ENCODE results near the gene CCDC157. TPM values are rescaled to one million over a fixed set of nuclear protein-coding genes. Genes with fewer than 3 reads are reported as not detected.
"Not testable (repeated sequence)": the region's sequence is repeated elsewhere in the genome, so short reads cannot be mapped to it uniquely, and the experiment has no call there.

CCDC157 gene
- total RNA-seq, 1 donor from 2014 or later = 4.2 TPM

DNA sequence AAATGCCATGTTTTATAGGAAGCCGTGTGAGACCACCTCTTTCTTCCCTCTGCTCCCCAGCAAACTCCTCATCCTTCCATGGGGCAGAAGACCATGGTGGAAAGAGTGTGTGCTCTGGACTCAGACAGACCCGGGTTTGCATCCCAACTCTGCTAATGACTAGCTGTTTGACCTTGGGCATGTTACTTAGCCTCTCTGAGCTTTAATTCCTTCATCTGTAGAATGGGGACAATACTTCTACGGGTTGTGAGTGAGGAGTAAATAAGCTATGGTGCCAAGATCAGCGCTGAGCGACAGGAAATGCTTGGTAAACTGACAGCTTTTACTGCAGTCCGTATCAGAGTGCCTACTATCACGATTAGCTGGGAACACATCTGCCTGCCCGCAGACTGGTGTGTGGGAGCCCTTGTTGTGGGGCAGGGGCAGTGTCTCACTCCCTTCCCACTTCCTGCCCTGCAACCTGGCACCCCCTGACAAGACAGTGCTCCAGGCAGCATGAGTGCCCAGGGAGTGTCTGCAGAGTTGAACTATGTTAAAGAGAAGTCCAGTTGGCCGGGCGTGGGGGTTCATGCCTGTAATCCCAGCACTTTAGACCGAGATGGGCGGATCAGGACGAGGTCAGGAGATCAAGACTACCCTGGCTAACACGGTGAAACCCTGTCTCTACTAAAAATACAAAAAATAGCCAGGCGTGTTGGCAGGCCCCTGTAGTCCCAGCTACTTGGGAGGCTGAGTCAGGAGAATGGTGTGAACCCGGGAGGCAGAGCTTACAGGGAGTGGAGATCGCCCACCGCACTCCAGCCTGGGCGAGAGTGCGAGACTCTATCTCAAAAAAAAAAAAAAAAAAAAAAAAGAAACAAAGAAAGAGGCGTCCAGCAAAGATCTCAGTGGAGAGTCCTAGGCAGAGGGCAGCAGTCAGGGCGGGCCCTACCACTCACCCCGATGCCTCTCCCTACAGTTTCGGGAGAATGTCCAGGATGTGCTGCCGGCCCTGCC is 42.2 kb downstream of the CCDC157 start:
- Histone ChIP-seq H3K27me3 (no peaks in the 10 kb centered on the region), H3K4me1 (peaks cover 35% of the 10 kb centered on the region), H3K27ac (no peak overlapping the region), H3K9me3 (no peaks in the 10 kb centered on the region), H3K36me3 (no peaks in the 10 kb centered on the region), H3K4me3 (no peak overlapping the region)
- intact Hi-C loops (cut with DNase I) = no loop called here
- TF ChIP-seq, protein P1, sequence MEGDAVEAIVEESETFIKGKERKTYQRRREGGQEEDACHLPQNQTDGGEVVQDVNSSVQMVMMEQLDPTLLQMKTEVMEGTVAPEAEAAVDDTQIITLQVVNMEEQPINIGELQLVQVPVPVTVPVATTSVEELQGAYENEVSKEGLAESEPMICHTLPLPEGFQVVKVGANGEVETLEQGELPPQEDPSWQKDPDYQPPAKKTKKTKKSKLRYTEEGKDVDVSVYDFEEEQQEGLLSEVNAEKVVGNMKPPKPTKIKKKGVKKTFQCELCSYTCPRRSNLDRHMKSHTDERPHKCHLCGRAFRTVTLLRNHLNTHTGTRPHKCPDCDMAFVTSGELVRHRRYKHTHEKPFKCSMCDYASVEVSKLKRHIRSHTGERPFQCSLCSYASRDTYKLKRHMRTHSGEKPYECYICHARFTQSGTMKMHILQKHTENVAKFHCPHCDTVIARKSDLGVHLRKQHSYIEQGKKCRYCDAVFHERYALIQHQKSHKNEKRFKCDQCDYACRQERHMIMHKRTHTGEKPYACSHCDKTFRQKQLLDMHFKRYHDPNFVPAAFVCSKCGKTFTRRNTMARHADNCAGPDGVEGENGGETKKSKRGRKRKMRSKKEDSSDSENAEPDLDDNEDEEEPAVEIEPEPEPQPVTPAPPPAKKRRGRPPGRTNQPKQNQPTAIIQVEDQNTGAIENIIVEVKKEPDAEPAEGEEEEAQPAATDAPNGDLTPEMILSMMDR (IDR thresholded peaks at IDR 0.05) = no peak
- no peak for TF ChIP-seq POLR2AphosphoS5 (IDR thresholded peaks at IDR 0.05; ENCODE audit: insufficient read depth in 1 of 2, low read depth in 1 of 2)
- TF ChIP-seq POLR2A (IDR thresholded peaks at IDR 0.05) = no peak
- no peak for DNase-seq (ENCODE audit: extremely low spot score in 2 of 2)

DNA sequence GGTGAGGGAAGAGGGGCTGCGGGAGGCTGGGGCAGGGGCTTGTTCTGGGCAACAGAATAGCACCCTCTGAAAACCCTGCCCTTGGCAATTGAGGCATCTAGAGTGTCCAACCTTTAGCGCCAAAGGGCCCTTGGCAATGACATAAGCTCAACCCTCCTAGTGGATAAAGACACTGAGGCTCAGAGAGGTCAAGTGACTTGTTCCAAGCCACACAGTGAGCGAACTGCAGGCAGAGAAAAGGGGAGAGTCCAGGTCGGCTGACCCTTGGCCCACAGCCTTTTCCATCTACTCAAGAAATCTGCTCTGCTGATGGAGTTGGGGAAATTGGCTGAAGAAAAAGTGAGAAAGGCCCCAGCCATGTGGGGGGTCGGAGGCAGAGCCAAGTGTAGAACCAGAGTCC is 42.9 kb downstream of the CCDC157 start:
- H3K4me1 ChIP-seq = peaks cover 35% of the 10 kb centered on the region
- H3K4me3 ChIP-seq = no peak overlapping the region
- intact Hi-C loops (cut with DNase I) = no loop called here
- no peaks in the 10 kb centered on the region for H3K27me3 ChIP-seq
- TF ChIP-seq, protein P1 (IDR thresholded peaks at IDR 0.05) = no peak
- no peak for TF ChIP-seq POLR2AphosphoS5 (IDR thresholded peaks at IDR 0.05; ENCODE audit: insufficient read depth in 1 of 2, low read depth in 1 of 2)
- H3K36me3 ChIP-seq = no peaks in the 10 kb centered on the region
- no peak overlapping the region for H3K27ac ChIP-seq
- no peak for DNase-seq (ENCODE audit: extremely low spot score in 2 of 2)
- H3K9me3 ChIP-seq = no peaks in the 10 kb centered on the region

DNA sequence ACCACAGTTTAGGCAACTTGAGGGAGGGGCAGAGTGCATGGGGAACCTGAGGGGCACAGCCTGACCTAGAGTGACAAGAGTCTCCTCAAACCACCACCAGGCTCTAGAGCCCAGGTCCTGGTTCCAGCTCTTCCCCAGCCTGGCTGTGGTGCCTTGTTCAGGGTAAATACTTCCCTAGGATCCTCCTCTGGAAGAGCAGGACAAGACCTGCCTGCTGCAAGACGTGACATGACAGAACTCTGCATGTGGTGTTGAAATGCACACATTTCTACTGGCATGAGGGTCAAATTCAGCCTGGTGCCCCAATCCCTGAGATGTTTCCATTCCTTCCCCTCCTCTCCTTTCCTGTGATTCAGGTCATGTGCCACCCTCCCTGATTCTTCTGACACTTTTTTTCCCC is 43.4 kb downstream of the CCDC157 start:
- Histone ChIP-seq H3K36me3 (no peaks in the 10 kb centered on the region), H3K27me3 (no peaks in the 10 kb centered on the region), H3K4me1 (peaks cover 35% of the 10 kb centered on the region), H3K4me3 (no peak overlapping the region), H3K27ac (no peak overlapping the region), H3K9me3 (no peaks in the 10 kb centered on the region)
- no peak for DNase-seq (ENCODE audit: extremely low spot score in 2 of 2)
- TF ChIP-seq POLR2AphosphoS5 (IDR thresholded peaks at IDR 0.05; ENCODE audit: insufficient read depth in 1 of 2, low read depth in 1 of 2) (no peak), POLR2A (IDR thresholded peaks at IDR 0.05) (no peak)
- TF ChIP-seq, protein P1 (IDR thresholded peaks at IDR 0.05) = no peak
- intact Hi-C loops (cut with DNase I) = no loop called here

DNA sequence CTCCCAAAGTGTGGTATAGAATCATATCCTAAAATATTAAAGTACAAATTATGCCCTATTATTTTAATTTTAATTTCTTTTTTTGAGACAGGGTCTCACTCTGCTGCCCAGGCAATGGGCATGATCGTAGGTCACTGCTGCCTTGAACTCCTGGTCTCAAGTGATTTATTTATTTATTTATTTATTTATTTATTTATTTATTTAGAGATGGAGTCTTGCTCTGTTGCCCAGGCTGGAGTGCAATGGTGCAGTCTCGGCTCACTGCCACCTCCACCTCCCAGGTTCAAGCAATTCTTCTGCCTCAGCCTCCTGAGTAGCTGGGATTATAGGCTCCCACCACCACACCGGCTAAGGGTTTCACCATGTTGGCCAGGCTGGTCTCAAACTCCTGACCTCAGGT is 44.2 kb downstream of the CCDC157 start:
- H3K27me3 ChIP-seq; DNase-seq (ENCODE audit: extremely low spot score in 2 of 2); H3K27ac ChIP-seq; intact Hi-C loops (cut with DNase I); H3K4me3 ChIP-seq; H3K9me3 ChIP-seq; H3K36me3 ChIP-seq: not testable (repeated sequence)
- H3K4me1 ChIP-seq = peaks cover 34% of the 10 kb centered on the region

DNA sequence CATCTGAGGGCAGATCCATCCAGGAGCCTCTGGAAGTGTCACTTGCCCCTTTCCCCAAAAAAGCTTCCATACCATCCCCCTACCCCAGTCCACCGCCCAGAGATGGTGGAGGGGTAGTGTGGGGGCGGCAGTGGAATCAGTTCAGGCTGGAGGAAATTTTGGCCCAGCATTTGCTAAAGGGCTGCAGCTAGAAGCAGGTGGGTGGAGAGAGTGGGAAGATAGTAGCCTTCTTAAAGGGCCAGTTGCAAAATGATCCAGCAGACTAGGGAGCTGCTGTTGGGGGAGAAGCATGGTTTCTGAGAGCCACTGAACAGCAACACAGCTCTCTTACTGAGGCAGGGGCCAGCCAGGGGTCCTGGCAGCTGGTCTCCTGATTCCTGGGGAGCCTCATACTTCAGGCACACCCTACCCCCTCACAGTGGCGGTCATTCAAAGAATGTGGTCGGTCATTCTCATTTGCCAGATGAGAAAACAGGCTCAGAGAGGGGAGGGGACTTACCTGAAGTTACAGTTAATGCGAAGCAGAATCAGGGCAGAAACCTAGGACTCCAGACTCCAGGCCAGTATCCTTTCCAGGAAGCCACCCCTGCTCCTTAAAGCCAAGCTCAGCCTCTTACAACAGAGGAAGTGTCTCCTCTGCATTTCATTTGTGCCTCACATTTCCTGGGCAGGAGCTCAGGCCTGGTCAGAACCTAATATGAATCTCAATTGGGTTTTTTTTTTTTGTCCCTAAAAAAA is 45.4 kb downstream of the CCDC157 start:
- H3K9me3 ChIP-seq = no peaks in the 10 kb centered on the region
- peaks cover 26% of the 10 kb centered on the region for H3K4me1 ChIP-seq
- intact Hi-C loops (cut with DNase I) = no loop called here
- no peak overlapping the region for H3K4me3 ChIP-seq
- DNase-seq (ENCODE audit: extremely low spot score in 2 of 2) = no peak
- H3K36me3 ChIP-seq = peaks cover 0 to 9% of the 10 kb centered on the region in 2 donors
- no peaks in the 10 kb centered on the region for H3K27me3 ChIP-seq
- no peak overlapping the region for H3K27ac ChIP-seq
- TF ChIP-seq POLR2A (IDR thresholded peaks at IDR 0.05) = no peak
- no peak for TF ChIP-seq POLR2AphosphoS5 (IDR thresholded peaks at IDR 0.05; ENCODE audit: insufficient read depth in 1 of 2, low read depth in 1 of 2)
- TF ChIP-seq, protein P1 (IDR thresholded peaks at IDR 0.05) = no peak

GRCh38 chr22:30402766-30403104 is 45.9 kb downstream of the CCDC157 start:
- Histone ChIP-seq H3K36me3 (peaks cover 0 to 13% of the 10 kb centered on the region in 2 donors), H3K4me1 (peaks cover 20% of the 10 kb centered on the region)
- DNase-seq (ENCODE audit: extremely low spot score in 2 of 2); H3K27me3 ChIP-seq; H3K4me3 ChIP-seq; H3K9me3 ChIP-seq; H3K27ac ChIP-seq; intact Hi-C loops (cut with DNase I): not testable (repeated sequence)
